Mesodermal cell (in vitro differentiated cells): ENCODE data around the gene CCDC126. TPM values are rescaled to one million over a fixed set of nuclear protein-coding genes. Genes with fewer than 3 reads are reported as not detected.
"Not testable (repeated sequence)": the region's sequence is repeated elsewhere in the genome, so short reads cannot be mapped to it uniquely, and the experiment has no call there.

Source experiments
- H3K27ac ChIP-seq: 2 replicates; pipeline ENCODE4 v1.7.0; 2013; ENCODE audit warnings: mild to moderate bottlenecking, low read depth, low read length, moderate library complexity; ENCODE audit not compliant: severe bottlenecking
- H3K36me3 ChIP-seq: 2 replicates; pipeline ENCODE4 v1.7.1; 2013; ENCODE audit warnings: mild to moderate bottlenecking, low read length, moderate library complexity; ENCODE audit not compliant: control insufficient read depth, insufficient read depth
- H3K4me1 ChIP-seq: one replicate; pipeline ENCODE4 v1.7.1; 2013; ENCODE audit warnings: mild to moderate bottlenecking, low read length; ENCODE audit not compliant: insufficient read depth, control insufficient read depth, poor library complexity, severe bottlenecking
- H3K4me3 ChIP-seq: 2 replicates; pipeline ENCODE4 v1.7.0; 2013; ENCODE audit warnings: low read length, control low read depth, mild to moderate bottlenecking; ENCODE audit not compliant: insufficient read depth, poor library complexity, severe bottlenecking; ENCODE audit errors: extremely low read depth
- H3K9me3 ChIP-seq: 2 replicates; pipeline ENCODE4 v1.7.1; 2013; ENCODE audit warnings: mild to moderate bottlenecking, low read length, moderate library complexity; ENCODE audit not compliant: control insufficient read depth
- WGBS, 2 experiments: methylation state at CpG; one replicate each; pipeline ENCODE4 v1.1.5; 2013; ENCODE audit warnings: missing lambda C conversion rate in 2 of 2; ENCODE audit not compliant: insufficient coverage in 2 of 2; 5-methylcytosine and 5-hydroxymethylcytosine counted together
- polyA plus RNA-seq, 2 experiments: library from polyadenylated mRNA; stranded (reverse); fragments of 50-300 nt; gene quantifications; one replicate each; pipeline ENCODE4 v1.2.3, GENCODE V29; 2013

The CCDC126 gene
- 8.1 TPM for polyA plus RNA-seq (2013, experiment 1 of 2)
- 10.3 TPM for polyA plus RNA-seq (2013, experiment 2 of 2)

- Histone ChIP-seq H3K9me3 (no peaks in the 10 kb centered on the region), H3K4me3 (peak within 1 kb of the TSS; percentile 74), H3K4me1 (peaks cover 11% of the 10 kb centered on the region), H3K36me3 (no peaks in the 10 kb centered on the region), H3K27ac (peak within 1 kb of the TSS; percentile 94)
- 2 to 4% methylated on average over 54 to 69 of the region's 99 CpGs for WGBS, 2 experiments
Observed at GRCh38 chr7:23597094-23598091, at the start of gene CCDC126. Gene CCDC126 (plus strand): TSS chr7:23597382. CDS start chr7:23611316, 13,934 bp downstream.

GRCh38 chr7:23547662-23548061, 49.5 kb upstream of the CCDC126 start:
- Histone ChIP-seq H3K4me1 (no peaks in the 10 kb centered on the region), H3K4me3 (no peak overlapping the region), H3K36me3 (no peaks in the 10 kb centered on the region), H3K9me3 (peaks cover 4% of the 10 kb centered on the region), H3K27ac (no peak overlapping the region)
- WGBS, 2 experiments, result 89 to 96% methylated on average over 3 to 4 of the region's 4 CpGs

- Histone ChIP-seq H3K36me3 (no peaks in the 10 kb centered on the region), H3K4me3 (no peak overlapping the region), H3K27ac (no peak overlapping the region), H3K9me3 (no peaks in the 10 kb centered on the region), H3K4me1 (no peaks in the 10 kb centered on the region)
Observed at GRCh38 chr7:23558303-23558702, 38.9 kb upstream of the CCDC126 start.

- WGBS, 2 experiments, result 46 to 71% methylated on average over 2 to 3 of the region's 5 CpGs
- Histone ChIP-seq H3K4me3 (no peak overlapping the region), H3K9me3 (no peaks in the 10 kb centered on the region), H3K4me1 (no peaks in the 10 kb centered on the region), H3K27ac (no peak overlapping the region), H3K36me3 (no peaks in the 10 kb centered on the region)
Observed at GRCh38 chr7:23570592-23571200, 26.5 kb upstream of the CCDC126 start.

- not testable (repeated sequence) for H3K36me3 ChIP-seq, H3K4me1 ChIP-seq, H3K9me3 ChIP-seq, H3K4me3 ChIP-seq, H3K27ac ChIP-seq
- WGBS, 2 experiments, result 100% methylated on average over 1 of the region's 1 CpG; no CpG with 5 or more reads in 1 of the 2 experiments
Observed at GRCh38 chr7:23581975-23582374, 15.2 kb upstream of the CCDC126 start.

GRCh38 chr7:23585304-23585703, 11.9 kb upstream of the CCDC126 start:
- not testable (repeated sequence) for H3K27ac ChIP-seq, H3K4me1 ChIP-seq, H3K36me3 ChIP-seq, H3K4me3 ChIP-seq, H3K9me3 ChIP-seq
- WGBS, 2 experiments, result 94 to 97% methylated on average over 5 to 10 of the region's 10 CpGs

GRCh38 chr7:23586159-23586558, 11.0 kb upstream of the CCDC126 start:
- WGBS, 2 experiments, result 93 to 96% methylated on average over 28 to 29 of the region's 34 CpGs
- Histone ChIP-seq H3K4me1 (no peaks in the 10 kb centered on the region), H3K4me3 (no peak overlapping the region), H3K36me3 (no peaks in the 10 kb centered on the region), H3K27ac (no peak overlapping the region), H3K9me3 (no peaks in the 10 kb centered on the region)

- no CpG with 5 or more reads among the region's 1 CpG for WGBS, 2 experiments
- H3K36me3 ChIP-seq, result no peaks in the 10 kb centered on the region
- H3K4me1 ChIP-seq, result no peaks in the 10 kb centered on the region
- no peak overlapping the region for H3K4me3 ChIP-seq
- no peaks in the 10 kb centered on the region for H3K9me3 ChIP-seq
- no peak overlapping the region for H3K27ac ChIP-seq
Observed at GRCh38 chr7:23590529-23590928, 6.7 kb upstream of the CCDC126 start.

- peaks cover 3% of the 10 kb centered on the region for H3K4me1 ChIP-seq
Observed at GRCh38 chr7:23593706-23594105, 3.5 kb upstream of the CCDC126 start.

GRCh38 chr7:23594879-23595604, 2.1 kb upstream of the CCDC126 start:
- Histone ChIP-seq H3K4me1 (peaks cover 5% of the 10 kb centered on the region), H3K9me3 (no peaks in the 10 kb centered on the region), H3K27ac (no peak overlapping the region), H3K4me3 (no peak overlapping the region), H3K36me3 (no peaks in the 10 kb centered on the region)

More at GRCh38 chr7:23593706-23594105, 3.5 kb upstream of the CCDC126 start:
- WGBS, 2 experiments, result no CpG with 5 or more reads among the region's 1 CpG
- Histone ChIP-seq H3K4me3 (no peak overlapping the region), H3K9me3 (no peaks in the 10 kb centered on the region), H3K36me3 (no peaks in the 10 kb centered on the region), H3K27ac (no peak overlapping the region)
